ENCODE results near the gene RPL41.

Gene RPL41

GRCh38 chr12:56082967-56083366 is 33.5 kb upstream of the RPL41 start:
- Histone ChIP-seq H3K9me3 (ENCODE audit: control insufficient read depth, low read length) (no peaks in the 10 kb centered on the region), H3K4me1 (ENCODE audit: control insufficient read depth, insufficient read depth, low read length) (peaks cover 48% of the 10 kb centered on the region), H3K4me3 (ENCODE audit: low read length) (peak overlapping the region; percentile 21), H3K36me3 (ENCODE audit: control insufficient read depth, insufficient read depth, low read length) (peaks cover 24% of the 10 kb centered on the region), H3K27me3 (ENCODE audit: control insufficient read depth, insufficient read depth, low read length) (peaks cover 4% of the 10 kb centered on the region), H3K9ac (ENCODE audit: low read length) (peak overlapping the region; percentile 54)

GRCh38 chr12:56084958-56085543 is 31.4 kb upstream of the RPL41 start:
- no peak overlapping the region for H3K4me3 ChIP-seq (ENCODE audit: low read length)
- peaks cover 37% of the 10 kb centered on the region for H3K36me3 ChIP-seq (ENCODE audit: control insufficient read depth, insufficient read depth, low read length)
- H3K27me3 ChIP-seq (ENCODE audit: control insufficient read depth, insufficient read depth, low read length) = peaks cover 4% of the 10 kb centered on the region
- H3K9me3 ChIP-seq (ENCODE audit: control insufficient read depth, low read length) = no peaks in the 10 kb centered on the region
- peaks cover 45% of the 10 kb centered on the region for H3K4me1 ChIP-seq (ENCODE audit: control insufficient read depth, insufficient read depth, low read length)
- no peak overlapping the region for H3K9ac ChIP-seq (ENCODE audit: low read length)

- Histone ChIP-seq H3K9ac (ENCODE audit: low read length) (no peak overlapping the region), H3K36me3 (ENCODE audit: control insufficient read depth, insufficient read depth, low read length) (peaks cover 34% of the 10 kb centered on the region), H3K27me3 (ENCODE audit: control insufficient read depth, insufficient read depth, low read length) (peaks cover 2% of the 10 kb centered on the region)
Measured at GRCh38 chr12:56086096-56086495, 30.3 kb upstream of the RPL41 start.

GRCh38 chr12:56086608-56087007 is 29.8 kb upstream of the RPL41 start:
- H3K4me1 ChIP-seq (ENCODE audit: control insufficient read depth, insufficient read depth, low read length) = peaks cover 45% of the 10 kb centered on the region
- H3K9ac ChIP-seq (ENCODE audit: low read length) = no peak overlapping the region
- peaks cover 30% of the 10 kb centered on the region for H3K36me3 ChIP-seq (ENCODE audit: control insufficient read depth, insufficient read depth, low read length)
- H3K27me3 ChIP-seq (ENCODE audit: control insufficient read depth, insufficient read depth, low read length) = no peaks in the 10 kb centered on the region
- no peaks in the 10 kb centered on the region for H3K9me3 ChIP-seq (ENCODE audit: control insufficient read depth, low read length)
- no peak overlapping the region for H3K4me3 ChIP-seq (ENCODE audit: low read length)

More at GRCh38 chr12:56086096-56086495, 30.3 kb upstream of the RPL41 start:
- no peak overlapping the region for H3K4me3 ChIP-seq (ENCODE audit: low read length)
- H3K4me1 ChIP-seq (ENCODE audit: control insufficient read depth, insufficient read depth, low read length) = peaks cover 45% of the 10 kb centered on the region
- no peaks in the 10 kb centered on the region for H3K9me3 ChIP-seq (ENCODE audit: control insufficient read depth, low read length)

GRCh38 chr12:56087220-56087619 is 29.2 kb upstream of the RPL41 start:
- Histone ChIP-seq H3K9me3 (ENCODE audit: control insufficient read depth, low read length) (no peaks in the 10 kb centered on the region), H3K27me3 (ENCODE audit: control insufficient read depth, insufficient read depth, low read length) (no peaks in the 10 kb centered on the region), H3K36me3 (ENCODE audit: control insufficient read depth, insufficient read depth, low read length) (peaks cover 30% of the 10 kb centered on the region), H3K4me1 (ENCODE audit: control insufficient read depth, insufficient read depth, low read length) (peaks cover 43% of the 10 kb centered on the region), H3K4me3 (ENCODE audit: low read length) (no peak overlapping the region), H3K9ac (ENCODE audit: low read length) (peak overlapping the region; percentile 62)

GRCh38 chr12:56097738-56098137 is 18.7 kb upstream of the RPL41 start:
- H3K9ac ChIP-seq (ENCODE audit: low read length) = no peak overlapping the region
- no peaks in the 10 kb centered on the region for H3K27me3 ChIP-seq (ENCODE audit: control insufficient read depth, insufficient read depth, low read length)
- H3K36me3 ChIP-seq (ENCODE audit: control insufficient read depth, insufficient read depth, low read length) = peaks cover 6% of the 10 kb centered on the region
- H3K4me3 ChIP-seq (ENCODE audit: low read length) = no peak overlapping the region
- no peaks in the 10 kb centered on the region for H3K9me3 ChIP-seq (ENCODE audit: control insufficient read depth, low read length)
- no peaks in the 10 kb centered on the region for H3K4me1 ChIP-seq (ENCODE audit: control insufficient read depth, insufficient read depth, low read length)

- Histone ChIP-seq H3K4me3 (ENCODE audit: low read length) (no peak overlapping the region), H3K36me3 (ENCODE audit: control insufficient read depth, insufficient read depth, low read length) (peaks cover 4% of the 10 kb centered on the region), H3K9me3 (ENCODE audit: control insufficient read depth, low read length) (no peaks in the 10 kb centered on the region), H3K4me1 (ENCODE audit: control insufficient read depth, insufficient read depth, low read length) (peaks cover 2% of the 10 kb centered on the region), H3K9ac (ENCODE audit: low read length) (no peak overlapping the region), H3K27me3 (ENCODE audit: control insufficient read depth, insufficient read depth, low read length) (no peaks in the 10 kb centered on the region)
Measured at GRCh38 chr12:56098592-56098991, 17.8 kb upstream of the RPL41 start.

- peaks cover 7% of the 10 kb centered on the region for H3K4me1 ChIP-seq (ENCODE audit: control insufficient read depth, insufficient read depth, low read length)
- H3K9ac ChIP-seq (ENCODE audit: low read length) = no peak overlapping the region
- H3K36me3 ChIP-seq (ENCODE audit: control insufficient read depth, insufficient read depth, low read length) = peaks cover 4% of the 10 kb centered on the region
- H3K4me3 ChIP-seq (ENCODE audit: low read length) = no peak overlapping the region
- H3K9me3 ChIP-seq (ENCODE audit: control insufficient read depth, low read length) = no peaks in the 10 kb centered on the region
- no peaks in the 10 kb centered on the region for H3K27me3 ChIP-seq (ENCODE audit: control insufficient read depth, insufficient read depth, low read length)
Measured at GRCh38 chr12:56099787-56100186, 16.6 kb upstream of the RPL41 start.

- Histone ChIP-seq H3K27me3 (ENCODE audit: control insufficient read depth, insufficient read depth, low read length) (no peaks in the 10 kb centered on the region), H3K4me3 (ENCODE audit: low read length) (no peak overlapping the region), H3K36me3 (ENCODE audit: control insufficient read depth, insufficient read depth, low read length) (peaks cover 4% of the 10 kb centered on the region), H3K4me1 (ENCODE audit: control insufficient read depth, insufficient read depth, low read length) (peaks cover 15% of the 10 kb centered on the region), H3K9ac (ENCODE audit: low read length) (no peak overlapping the region), H3K9me3 (ENCODE audit: control insufficient read depth, low read length) (no peaks in the 10 kb centered on the region)
Measured at GRCh38 chr12:56101045-56101444, 15.4 kb upstream of the RPL41 start.

- H3K9ac ChIP-seq (ENCODE audit: low read length) = no peak overlapping the region
- H3K4me3 ChIP-seq (ENCODE audit: low read length) = no peak overlapping the region
- H3K36me3 ChIP-seq (ENCODE audit: control insufficient read depth, insufficient read depth, low read length) = no peaks in the 10 kb centered on the region
- no peaks in the 10 kb centered on the region for H3K9me3 ChIP-seq (ENCODE audit: control insufficient read depth, low read length)
- no peaks in the 10 kb centered on the region for H3K27me3 ChIP-seq (ENCODE audit: control insufficient read depth, insufficient read depth, low read length)
- peaks cover 19% of the 10 kb centered on the region for H3K4me1 ChIP-seq (ENCODE audit: control insufficient read depth, insufficient read depth, low read length)
Measured at GRCh38 chr12:56102683-56103065, 13.8 kb upstream of the RPL41 start.

- peaks cover 19% of the 10 kb centered on the region for H3K4me1 ChIP-seq (ENCODE audit: control insufficient read depth, insufficient read depth, low read length)
- H3K36me3 ChIP-seq (ENCODE audit: control insufficient read depth, insufficient read depth, low read length) = no peaks in the 10 kb centered on the region
- H3K4me3 ChIP-seq (ENCODE audit: low read length) = no peak overlapping the region
- H3K9ac ChIP-seq (ENCODE audit: low read length) = peak overlapping the region; percentile 84
- no peaks in the 10 kb centered on the region for H3K9me3 ChIP-seq (ENCODE audit: control insufficient read depth, low read length)
- no peaks in the 10 kb centered on the region for H3K27me3 ChIP-seq (ENCODE audit: control insufficient read depth, insufficient read depth, low read length)
Measured at GRCh38 chr12:56103066-56103711, 13.2 kb upstream of the RPL41 start.

GRCh38 chr12:56103823-56104108 is 12.7 kb upstream of the RPL41 start:
- Histone ChIP-seq H3K27me3 (ENCODE audit: control insufficient read depth, insufficient read depth, low read length) (no peaks in the 10 kb centered on the region), H3K4me3 (ENCODE audit: low read length) (peak overlapping the region; percentile 2), H3K9me3 (ENCODE audit: control insufficient read depth, low read length) (no peaks in the 10 kb centered on the region), H3K4me1 (ENCODE audit: control insufficient read depth, insufficient read depth, low read length) (peaks cover 19% of the 10 kb centered on the region), H3K36me3 (ENCODE audit: control insufficient read depth, insufficient read depth, low read length) (no peaks in the 10 kb centered on the region), H3K9ac (ENCODE audit: low read length) (peak overlapping the region; percentile 84)
